ENCODE measurements around the gene PPIG. TPM values are rescaled to one million over a fixed set of nuclear protein-coding genes. Genes with fewer than 3 reads are reported as not detected.
"Not testable (repeated sequence)": the region's sequence is repeated elsewhere in the genome, so short reads cannot be mapped to it uniquely, and the experiment has no call there.

Gene PPIG
- total RNA-seq, 3 donors from 2014 or later = 45.8 to 66.9 (median 49.2) TPM

- H3K9me3 ChIP-seq = no peaks in the 10 kb centered on the region
- ATAC-seq (no peak), DNase-seq (no peak)
- intact Hi-C loops (cut with DNase I, micrococcal nuclease) = no loop called here
- no peak for TF ChIP-seq CTCF (IDR thresholded peaks at IDR 0.05)
- no peaks in the 10 kb centered on the region for H3K4me1 ChIP-seq (ENCODE audit: low read depth)
- H3K4me3 ChIP-seq = no peak overlapping the region
- no peaks in the 10 kb centered on the region for H3K36me3 ChIP-seq (ENCODE audit: low read depth)
Measured at GRCh38 chr2:169676357-169676756, 92.2 kb downstream of the PPIG start.

- no peak for TF ChIP-seq CTCF (IDR thresholded peaks at IDR 0.05)
- Histone ChIP-seq H3K4me1 (ENCODE audit: low read depth) (no peaks in the 10 kb centered on the region), H3K4me3 (no peak overlapping the region), H3K9me3 (no peaks in the 10 kb centered on the region), H3K36me3 (ENCODE audit: low read depth) (no peaks in the 10 kb centered on the region)
- no peak for DNase-seq
- intact Hi-C loops (cut with DNase I, micrococcal nuclease) = no loop called here
- ATAC-seq = no peak
Measured at GRCh38 chr2:169676850-169677249, 92.7 kb downstream of the PPIG start.

- Histone ChIP-seq H3K4me3 (no peak overlapping the region), H3K9me3 (no peaks in the 10 kb centered on the region), H3K4me1 (ENCODE audit: low read depth) (no peaks in the 10 kb centered on the region), H3K36me3 (ENCODE audit: low read depth) (no peaks in the 10 kb centered on the region)
- TF ChIP-seq CTCF (IDR thresholded peaks at IDR 0.05) = no peak
- DNase-seq (no peak), ATAC-seq (no peak)
- intact Hi-C loops (cut with DNase I, micrococcal nuclease) = no loop called here
Measured at GRCh38 chr2:169683054-169683424, 98.9 kb downstream of the PPIG start.

GRCh38 chr2:169683425-169684134 lies 99.4 kb downstream of the PPIG start:
- no peak for ATAC-seq
- intact Hi-C loops (cut with DNase I, micrococcal nuclease) = no loop called here
- H3K4me3 ChIP-seq = no peak overlapping the region
- no peaks in the 10 kb centered on the region for H3K4me1 ChIP-seq (ENCODE audit: low read depth)
- H3K36me3 ChIP-seq (ENCODE audit: low read depth) = no peaks in the 10 kb centered on the region
- DNase-seq = no peak
- H3K9me3 ChIP-seq = no peaks in the 10 kb centered on the region
- TF ChIP-seq CTCF (IDR thresholded peaks at IDR 0.05) = no peak

GRCh38 chr2:169684135-169684565 lies 100.0 kb downstream of the PPIG start:
- Histone ChIP-seq H3K4me1 (ENCODE audit: low read depth) (no peaks in the 10 kb centered on the region), H3K4me3 (no peak overlapping the region), H3K36me3 (ENCODE audit: low read depth) (no peaks in the 10 kb centered on the region), H3K9me3 (no peaks in the 10 kb centered on the region)
- no peak for ATAC-seq
- no peak for DNase-seq
- intact Hi-C loops (cut with DNase I, micrococcal nuclease) = no loop called here
- no peak for TF ChIP-seq CTCF (IDR thresholded peaks at IDR 0.05)

- H3K36me3 ChIP-seq (ENCODE audit: low read depth); H3K4me3 ChIP-seq; DNase-seq; H3K9me3 ChIP-seq; ATAC-seq; intact Hi-C loops (cut with DNase I, micrococcal nuclease); H3K4me1 ChIP-seq (ENCODE audit: low read depth): not testable (repeated sequence)
Measured at GRCh38 chr2:169684712-169685111, 100.6 kb downstream of the PPIG start.

GRCh38 chr2:169686825-169687224 lies 102.7 kb downstream of the PPIG start:
- H3K4me1 ChIP-seq (ENCODE audit: low read depth); intact Hi-C loops (cut with DNase I, micrococcal nuclease); ATAC-seq; H3K4me3 ChIP-seq; H3K36me3 ChIP-seq (ENCODE audit: low read depth); DNase-seq; H3K9me3 ChIP-seq: not testable (repeated sequence)

- ATAC-seq; DNase-seq; H3K4me1 ChIP-seq (ENCODE audit: low read depth); H3K4me3 ChIP-seq; H3K9me3 ChIP-seq; intact Hi-C loops (cut with DNase I, micrococcal nuclease); H3K36me3 ChIP-seq (ENCODE audit: low read depth): not testable (repeated sequence)
Measured at GRCh38 chr2:169687943-169688342, 103.8 kb downstream of the PPIG start.
